C4-2B (cell line): ENCODE data around the gene INIP.

Experiments
- H3K27ac ChIP-seq: fragments of 450-650 bp; 2 replicates; pipeline ENCODE4 v1.5.1; 2017
- CTCF ChIP-seq: fragments of 450-650 bp; conservative IDR thresholded peaks from 2 replicates; pipeline ENCODE4 v1.5.1; 2017; ENCODE audit warnings: mild to moderate bottlenecking
- ZFX ChIP-seq: fragments of 450-650 bp; IDR thresholded peaks from 2 replicates; pipeline ENCODE4 v1.6.1; 2017

The INIP gene

GRCh38 chr9:112717661-112718331, at the start of gene INIP:
TSS of gene INIP (minus strand) at chr9:112718117. CDS start at chr9:112716485, 1,632 bp downstream.
- peak within 1 kb of the TSS; percentile 80 for H3K27ac ChIP-seq
- TF ChIP-seq CTCF (peak; percentile 0; the same call in 1 of the 2 replicates), ZFX (no peak)

- no peak overlapping the region for H3K27ac ChIP-seq
- TF ChIP-seq ZFX (no peak), CTCF (no peak)
These were observed 47.4 kb upstream of the INIP start for GRCh38 chr9:112765281-112765680.

GRCh38 chr9:112764837-112765236, 46.9 kb upstream of the INIP start:
- no peak overlapping the region for H3K27ac ChIP-seq

GRCh38 chr9:112764344-112764743, 46.4 kb upstream of the INIP start:
- TF ChIP-seq ZFX, result no peak
- no peak for TF ChIP-seq CTCF
- no peak overlapping the region for H3K27ac ChIP-seq

More at GRCh38 chr9:112764837-112765236, 46.9 kb upstream of the INIP start:
- TF ChIP-seq CTCF (no peak), ZFX (no peak)

GRCh38 chr9:112762726-112763518, 45.0 kb upstream of the INIP start:
- TF ChIP-seq CTCF, result no peak
- no peak overlapping the region for H3K27ac ChIP-seq

GRCh38 chr9:112761912-112762655, 44.2 kb upstream of the INIP start:
- TF ChIP-seq ZFX (no peak), CTCF (no peak)
- H3K27ac ChIP-seq, result no peak overlapping the region
